Thyroid gland (tissue), 4 donors: ENCODE data around the gene FASTK.

ENCODE experiments used
- CTCF ChIP-seq, 6 experiments: fragments of 200-600 bp in 3 of 6; fragments of 450-650 bp in 3 of 6; sonication (generic) in 3 of 6; IDR thresholded peaks; one replicate each; pipeline ENCODE4 v1.5.1; 2016 to 2019; ENCODE audit warnings: antibody characterized with exemption in 6 of 6, mild to moderate bottlenecking in 2 of 6, inconsistent platforms in 1 of 6, moderate library complexity in 1 of 6
- POLR2A ChIP-seq, 2 donors: fragments of 450-650 bp; IDR thresholded peaks; one replicate each; pipeline ENCODE4 v1.6.1; 2017; ENCODE audit warnings: antibody characterized with exemption in 2 of 2, mild to moderate bottlenecking in 2 of 2, moderate library complexity in 1 of 2

DNA sequence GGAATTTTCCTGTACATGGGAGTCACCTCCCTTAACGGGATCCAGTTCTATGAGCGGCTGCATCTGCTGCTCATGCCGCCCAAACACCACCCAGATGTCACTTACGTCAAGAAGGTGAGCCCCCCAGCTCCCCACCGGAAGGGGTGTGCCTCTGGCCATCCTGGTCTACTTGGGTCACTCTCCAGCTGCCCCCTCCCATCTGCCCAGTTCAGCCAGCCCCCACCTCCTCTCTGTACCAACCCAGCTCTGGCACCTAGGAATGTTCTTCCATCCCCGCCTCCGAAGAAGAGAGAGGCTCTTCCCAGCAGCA, 5.0 kb downstream of the FASTK start:
- TF ChIP-seq CTCF (IDR thresholded peaks at IDR 0.05) (no peak), POLR2A (IDR thresholded peaks at IDR 0.05) (no peak)
